Panc1 (cell line): ENCODE measurements around the gene ERN1. TPM values are rescaled to one million over a fixed set of nuclear protein-coding genes. Genes with fewer than 3 reads are reported as not detected.
A peak's percentile ranks its signal among the peaks of the same experiment; 100 is the strongest.

Source experiments
- ATAC-seq: fragments of 200-7000 bp; cut with Tn5 transposase; 2 replicates; pipeline ENCODE4 v1.9.1; 2020; ENCODE audit warnings: mild to moderate bottlenecking, moderate library complexity
- BruUV-seq: library from RNA; stranded (reverse); fragments of 400-500 nt; replicated peaks from 2 replicates; lab custom pipeline; 2021; lab: Mats Ljungman, UMichigan
- CTCF ChIA-PET: fragments of 300-600 bp; sonication (Branson Sonifier 250); formaldehyde crosslinking; loops from one replicate; lab custom pipeline; 2022; ENCODE audit warnings: antibody characterized with exemption; lab: Charles Lee
- POLR2A ChIA-PET: fragments of 300-600 bp; sonication (Branson Sonifier 250); formaldehyde crosslinking; loops from one replicate; lab custom pipeline; 2022; ENCODE audit warnings: antibody characterized with exemption; lab: Charles Lee
- DNase-seq: peaks from one replicate; pipeline ENCODE4 v3.0.0-alpha.2; 2010; ENCODE audit warnings: low read depth, low spot score
- H3K27ac ChIP-seq: 2 replicates; pipeline ENCODE4 v1.5.1; 2011; ENCODE audit warnings: mild to moderate bottlenecking, low read length, inconsistent platforms
- H3K27me3 ChIP-seq: fragments of 200-500 bp; sonication (Bioruptor generic); 2 replicates; pipeline ENCODE4 v1.6.0; 2014; ENCODE audit warnings: low read length, inconsistent platforms; ENCODE audit not compliant: control insufficient read depth, insufficient read depth
- H3K36me3 ChIP-seq: fragments of 200-500 bp; sonication (Bioruptor generic); 2 replicates; pipeline ENCODE4 v1.5.1; 2014; ENCODE audit warnings: inconsistent platforms, mild to moderate bottlenecking, low read length, moderate library complexity; ENCODE audit not compliant: control insufficient read depth, insufficient read depth
- H3K4me1 ChIP-seq: 2 replicates; pipeline ENCODE4 v1.5.1; 2011; ENCODE audit warnings: inconsistent platforms, mild to moderate bottlenecking, low read length, moderate library complexity; ENCODE audit not compliant: control insufficient read depth, insufficient read depth
- H3K4me3 ChIP-seq, 2 experiments: 2 replicates each; pipeline ENCODE4 v1.5.1; 2011 to 2012; ENCODE audit warnings: low read depth in 2 of 2, low read length in 2 of 2, mild to moderate bottlenecking in 2 of 2, inconsistent platforms in 1 of 2, moderate library complexity in 1 of 2
- H3K9me3 ChIP-seq: fragments of 200-500 bp; sonication (Bioruptor generic); 2 replicates; pipeline ENCODE4 v1.5.1; 2014; ENCODE audit warnings: low read depth, mild to moderate bottlenecking, inconsistent platforms, low read length, moderate library complexity; ENCODE audit not compliant: control insufficient read depth, insufficient read depth
- POLR2AphosphoS5 ChIP-seq: IDR thresholded peaks from 2 replicates; pipeline ENCODE4 v1.6.1; 2012; ENCODE audit warnings: mild to moderate bottlenecking, low read depth, low read length, moderate library complexity
- SIN3A ChIP-seq: IDR thresholded peaks from 2 replicates; pipeline ENCODE4 v1.6.1; 2012; ENCODE audit warnings: low read depth, mild to moderate bottlenecking, low read length, moderate library complexity, borderline replicate concordance; ENCODE audit not compliant: insufficient read depth
- TCF7L2 ChIP-seq: IDR thresholded peaks from 2 replicates; pipeline ENCODE4 v1.6.1; 2011; ENCODE audit warnings: mild to moderate bottlenecking, low read depth, low read length, inconsistent platforms
- in situ Hi-C: cut with HindIII; loops from 2 replicates; pipeline ENCODE4 v1.10.0; 2016; ENCODE audit warnings: low sequenced_read_pairs, low pct_unique_long_range_greater_than_20kb
- intact Hi-C: fragments of 100-400 bp; cut with micrococcal nuclease; formaldehyde crosslinking; loops from one replicate; pipeline ENCODE4 v1.10.0; 2022; ENCODE audit not compliant: unreplicated experiment
- total RNA-seq: library from RNA; stranded (reverse); gene quantifications from one replicate; pipeline ENCODE4 v1.2.1, GENCODE V29; 2021; ENCODE audit not compliant: unreplicated experiment
- TF ChIP-seq, protein P1 (sequence below), 2 experiments: IDR thresholded peaks; 2 replicates each; pipeline ENCODE4 v1.6.1; 2011 to 2012; ENCODE audit warnings: low read depth in 2 of 2, control low read depth in 1 of 2, low read length in 1 of 2, mild to moderate bottlenecking in 1 of 2, moderate library complexity in 1 of 2; ENCODE audit not compliant: insufficient read depth in 1 of 2
- TF ChIP-seq, protein P2 (sequence below): fragments of 450-650 bp; IDR thresholded peaks from 2 replicates; pipeline ENCODE4 v1.5.1; 2017; ENCODE audit warnings: mild to moderate bottlenecking

The ERN1 gene
- total RNA-seq, 1 experiment from 2014 or later: 12.1 TPM

GRCh38 chr17:64063766-64064224 is 66.1 kb downstream of the ERN1 start:
- in situ Hi-C loops: no loop called here
- Histone ChIP-seq H3K4me3 (no peak overlapping the region), H3K27ac (no peak overlapping the region), H3K9me3 (no peaks in the 10 kb centered on the region), H3K4me1 (no peaks in the 10 kb centered on the region), H3K27me3 (no peaks in the 10 kb centered on the region), H3K36me3 (no peaks in the 10 kb centered on the region)
- intact Hi-C loops: loop anchor here (10.0 kb wide), 1 partner anchor 71 kb away; the partner anchor contains the start of gene ERN1
- DNase-seq (no peak), ATAC-seq (peak; percentile 73)
- ChIA-PET CTCF (interaction anchor here (0.5 to 1.5 kb wide), 2 partner anchors 70 to 77 kb away, joined by 4 to 14 read pairs; no protein-coding TSS in a partner anchor), POLR2A (interaction anchor here (1.0 kb wide), 1 partner anchor 69 kb away, joined by 3 read pairs; no protein-coding TSS in a partner anchor)
- BruUV-seq: no TSS peak
- TF ChIP-seq, protein P1, sequence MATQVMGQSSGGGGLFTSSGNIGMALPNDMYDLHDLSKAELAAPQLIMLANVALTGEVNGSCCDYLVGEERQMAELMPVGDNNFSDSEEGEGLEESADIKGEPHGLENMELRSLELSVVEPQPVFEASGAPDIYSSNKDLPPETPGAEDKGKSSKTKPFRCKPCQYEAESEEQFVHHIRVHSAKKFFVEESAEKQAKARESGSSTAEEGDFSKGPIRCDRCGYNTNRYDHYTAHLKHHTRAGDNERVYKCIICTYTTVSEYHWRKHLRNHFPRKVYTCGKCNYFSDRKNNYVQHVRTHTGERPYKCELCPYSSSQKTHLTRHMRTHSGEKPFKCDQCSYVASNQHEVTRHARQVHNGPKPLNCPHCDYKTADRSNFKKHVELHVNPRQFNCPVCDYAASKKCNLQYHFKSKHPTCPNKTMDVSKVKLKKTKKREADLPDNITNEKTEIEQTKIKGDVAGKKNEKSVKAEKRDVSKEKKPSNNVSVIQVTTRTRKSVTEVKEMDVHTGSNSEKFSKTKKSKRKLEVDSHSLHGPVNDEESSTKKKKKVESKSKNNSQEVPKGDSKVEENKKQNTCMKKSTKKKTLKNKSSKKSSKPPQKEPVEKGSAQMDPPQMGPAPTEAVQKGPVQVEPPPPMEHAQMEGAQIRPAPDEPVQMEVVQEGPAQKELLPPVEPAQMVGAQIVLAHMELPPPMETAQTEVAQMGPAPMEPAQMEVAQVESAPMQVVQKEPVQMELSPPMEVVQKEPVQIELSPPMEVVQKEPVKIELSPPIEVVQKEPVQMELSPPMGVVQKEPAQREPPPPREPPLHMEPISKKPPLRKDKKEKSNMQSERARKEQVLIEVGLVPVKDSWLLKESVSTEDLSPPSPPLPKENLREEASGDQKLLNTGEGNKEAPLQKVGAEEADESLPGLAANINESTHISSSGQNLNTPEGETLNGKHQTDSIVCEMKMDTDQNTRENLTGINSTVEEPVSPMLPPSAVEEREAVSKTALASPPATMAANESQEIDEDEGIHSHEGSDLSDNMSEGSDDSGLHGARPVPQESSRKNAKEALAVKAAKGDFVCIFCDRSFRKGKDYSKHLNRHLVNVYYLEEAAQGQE (IDR thresholded peaks at IDR 0.05; ENCODE audit: insufficient read depth in 1 of 2, low read depth in 2 of 2, low read length in 1 of 2): no peak
- TF ChIP-seq, protein P2, sequence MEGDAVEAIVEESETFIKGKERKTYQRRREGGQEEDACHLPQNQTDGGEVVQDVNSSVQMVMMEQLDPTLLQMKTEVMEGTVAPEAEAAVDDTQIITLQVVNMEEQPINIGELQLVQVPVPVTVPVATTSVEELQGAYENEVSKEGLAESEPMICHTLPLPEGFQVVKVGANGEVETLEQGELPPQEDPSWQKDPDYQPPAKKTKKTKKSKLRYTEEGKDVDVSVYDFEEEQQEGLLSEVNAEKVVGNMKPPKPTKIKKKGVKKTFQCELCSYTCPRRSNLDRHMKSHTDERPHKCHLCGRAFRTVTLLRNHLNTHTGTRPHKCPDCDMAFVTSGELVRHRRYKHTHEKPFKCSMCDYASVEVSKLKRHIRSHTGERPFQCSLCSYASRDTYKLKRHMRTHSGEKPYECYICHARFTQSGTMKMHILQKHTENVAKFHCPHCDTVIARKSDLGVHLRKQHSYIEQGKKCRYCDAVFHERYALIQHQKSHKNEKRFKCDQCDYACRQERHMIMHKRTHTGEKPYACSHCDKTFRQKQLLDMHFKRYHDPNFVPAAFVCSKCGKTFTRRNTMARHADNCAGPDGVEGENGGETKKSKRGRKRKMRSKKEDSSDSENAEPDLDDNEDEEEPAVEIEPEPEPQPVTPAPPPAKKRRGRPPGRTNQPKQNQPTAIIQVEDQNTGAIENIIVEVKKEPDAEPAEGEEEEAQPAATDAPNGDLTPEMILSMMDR: peak; percentile 63

DNA sequence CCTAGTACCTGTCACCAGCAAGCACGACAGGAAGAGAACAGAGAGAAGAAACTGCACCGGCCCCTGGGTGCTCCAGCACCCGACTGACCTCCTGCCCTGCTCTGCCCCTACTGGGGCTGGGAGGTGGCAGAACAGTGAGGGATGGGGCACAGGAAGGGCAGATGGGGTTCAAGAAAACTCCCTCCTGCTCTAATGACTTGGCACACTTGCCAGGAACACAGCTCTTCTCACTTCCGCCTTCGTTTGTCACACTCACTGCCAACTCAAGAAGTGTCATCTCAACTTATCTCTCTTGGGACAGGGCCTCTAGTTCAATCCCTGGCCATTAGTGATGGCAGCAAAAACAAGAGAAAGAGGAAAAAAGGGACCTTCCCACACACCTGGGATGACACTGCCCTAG is 66.9 kb downstream of the ERN1 start:
- Histone ChIP-seq H3K27ac (no peak overlapping the region), H3K27me3 (no peaks in the 10 kb centered on the region), H3K9me3 (no peaks in the 10 kb centered on the region), H3K4me3 (no peak overlapping the region), H3K4me1 (no peaks in the 10 kb centered on the region), H3K36me3 (no peaks in the 10 kb centered on the region)
- DNase-seq (no peak), ATAC-seq (no peak)
- POLR2A ChIA-PET: no interaction called here
- TF ChIP-seq POLR2AphosphoS5: no peak
- TF ChIP-seq, protein P2: no peak
- TF ChIP-seq, protein P1 (IDR thresholded peaks at IDR 0.05; ENCODE audit: insufficient read depth in 1 of 2, low read depth in 2 of 2, low read length in 1 of 2): no peak
- TF ChIP-seq TCF7L2: no peak
- no peak for TF ChIP-seq SIN3A
- intact Hi-C loops (loop anchor here (10.0 kb wide), 1 partner anchor 72 kb away; the partner anchor contains the start of gene ERN1), in situ Hi-C loops (no loop called here)
- CTCF ChIA-PET: interaction anchor here (1.5 kb wide), 1 partner anchor 71 kb away, joined by 14 read pairs; no protein-coding TSS in a partner anchor
- no TSS peak for BruUV-seq
